IPS-18c (cell line): ENCODE data around the gene JADE3.

ENCODE experiments used
- H3K4me3 ChIP-seq: 2 replicates; pipeline ENCODE4 v1.7.0; 2013; ENCODE audit warnings: low read depth, mild to moderate bottlenecking, low read length, moderate library complexity; ENCODE audit not compliant: insufficient read depth
- H3K9me3 ChIP-seq: one replicate; pipeline ENCODE4 v1.6.1; 2013; ENCODE audit warnings: mild to moderate bottlenecking, low read length, moderate library complexity; ENCODE audit not compliant: control insufficient read depth, insufficient read depth

Gene JADE3

GRCh38 chrX:47078129-47079043 is 166.2 kb downstream of the JADE3 start, which contains the start of gene RGN:
RGN (plus strand) TSS chrX:47078443; CDS start chrX:47081145, 2,702 bp downstream.
- Histone ChIP-seq H3K9me3 (peaks cover 2% of the 10 kb centered on the region), H3K4me3 (peak within 1 kb of the TSS; percentile 5; the same call in 1 of the 2 replicates)

DNA sequence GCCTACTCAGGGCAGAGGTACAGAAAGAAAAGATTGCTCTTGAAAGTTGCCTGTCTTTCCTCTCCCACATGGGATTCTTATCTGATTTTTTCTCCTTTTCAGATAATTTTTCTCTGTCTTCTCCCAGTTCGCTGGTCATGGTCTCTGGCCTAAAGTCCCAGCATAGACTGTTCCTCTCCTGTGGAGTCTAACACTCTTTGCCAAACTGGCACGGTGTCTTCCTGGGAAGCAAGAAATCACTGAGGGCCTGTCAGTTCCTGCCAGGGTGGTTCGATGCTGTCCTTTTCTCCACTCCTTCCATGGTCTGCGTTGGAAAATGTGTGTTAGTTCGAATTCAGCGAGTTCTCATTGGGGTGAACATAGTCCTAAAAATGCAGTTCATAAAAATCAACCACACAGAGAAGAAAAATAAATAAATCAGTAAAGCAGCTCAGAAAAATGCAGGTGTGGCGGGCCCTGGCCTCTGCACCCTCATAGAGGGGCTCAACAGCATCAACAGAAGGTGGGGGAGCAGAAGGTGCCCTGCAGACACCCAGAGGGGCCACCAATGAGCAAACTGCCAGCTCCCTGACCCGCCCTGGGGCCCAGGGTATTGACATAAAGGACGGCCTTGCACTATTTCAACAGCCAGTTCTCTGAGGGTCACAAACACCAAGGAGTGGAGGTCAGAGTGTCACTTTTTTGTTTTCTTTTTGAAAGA is 168.1 kb downstream of the JADE3 start:
- Histone ChIP-seq H3K9me3 (peaks cover 4% of the 10 kb centered on the region), H3K4me3 (no peak overlapping the region)

DNA sequence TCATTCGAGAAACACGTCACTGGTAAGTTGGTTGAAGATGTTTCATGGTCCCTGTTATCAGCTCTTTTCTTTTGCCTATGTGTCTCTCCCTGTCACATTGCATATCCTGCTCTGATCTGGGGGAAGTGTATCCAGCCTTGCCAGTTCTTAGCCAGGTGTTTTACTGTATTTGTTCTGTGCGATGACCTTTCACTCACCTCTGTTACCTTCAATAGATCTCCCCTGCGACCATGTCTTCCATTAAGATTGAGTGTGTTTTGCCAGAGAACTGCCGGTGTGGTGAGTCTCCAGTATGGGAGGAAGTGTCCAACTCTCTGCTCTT is 168.7 kb downstream of the JADE3 start:
- peaks cover 4% of the 10 kb centered on the region for H3K9me3 ChIP-seq
- H3K4me3 ChIP-seq = no peak overlapping the region

DNA sequence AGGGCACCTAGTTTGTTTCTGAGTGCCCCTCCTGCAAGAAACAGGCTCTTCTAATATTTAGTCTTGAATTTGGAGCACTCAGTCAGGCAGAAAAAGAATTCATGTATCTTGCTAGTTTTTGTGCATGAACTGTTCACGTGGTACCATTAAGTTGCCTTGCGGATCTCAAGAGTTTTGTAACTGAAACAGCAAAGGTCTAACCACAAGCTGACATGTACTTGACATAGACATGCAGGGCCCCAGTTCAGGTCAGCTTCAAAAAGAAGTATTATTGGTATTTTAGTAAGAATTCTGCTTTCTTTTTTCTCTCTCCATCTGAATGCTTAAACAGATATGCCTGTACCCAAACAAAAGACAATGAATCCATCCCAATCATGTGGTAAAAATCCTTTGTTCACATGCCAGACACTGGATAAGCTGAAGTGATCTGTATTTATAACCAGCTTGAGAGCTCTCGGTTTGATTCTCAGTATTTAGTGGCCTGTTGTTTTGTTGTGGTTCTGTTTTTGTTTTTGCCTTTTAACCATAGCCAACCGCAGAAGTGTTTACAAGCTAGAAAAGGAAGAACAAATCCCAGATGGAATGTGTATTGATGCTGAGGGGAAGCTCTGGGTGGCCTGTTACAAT is 179.0 kb downstream of the JADE3 start:
- H3K4me3 ChIP-seq = no peak overlapping the region
- peaks cover 4% of the 10 kb centered on the region for H3K9me3 ChIP-seq

- H3K9me3 ChIP-seq = peaks cover 4% of the 10 kb centered on the region
Observed at GRCh38 chrX:47093248-47093647, 181.0 kb downstream of the JADE3 start.

GRCh38 chrX:47093860-47094259 is 181.6 kb downstream of the JADE3 start:
- H3K4me3 ChIP-seq = no peak overlapping the region
- peaks cover 2% of the 10 kb centered on the region for H3K9me3 ChIP-seq

More at GRCh38 chrX:47093248-47093647, 181.0 kb downstream of the JADE3 start:
- H3K4me3 ChIP-seq = no peak overlapping the region

GRCh38 chrX:47097018-47097417 is 184.8 kb downstream of the JADE3 start:
- no peaks in the 10 kb centered on the region for H3K9me3 ChIP-seq
- no peak overlapping the region for H3K4me3 ChIP-seq

GRCh38 chrX:47098338-47099094 is 186.3 kb downstream of the JADE3 start:
- H3K4me3 ChIP-seq = no peak overlapping the region
- no peaks in the 10 kb centered on the region for H3K9me3 ChIP-seq

GRCh38 chrX:47101206-47101605 is 189.0 kb downstream of the JADE3 start:
- H3K9me3 ChIP-seq = no peaks in the 10 kb centered on the region
- H3K4me3 ChIP-seq = no peak overlapping the region
